Astrocyte (in vitro differentiated cells and primary cell): ENCODE measurements around the gene CCHCR1.

Experiments used
- CTCF ChIP-seq: IDR thresholded peaks from 2 replicates; pipeline ENCODE4 v1.5.1; 2011; ENCODE audit warnings: low read depth, mild to moderate bottlenecking, inconsistent platforms, low read length, moderate library complexity; ENCODE audit not compliant: insufficient read depth
- EZH2 ChIP-seq: IDR thresholded peaks from 2 replicates; pipeline ENCODE4 v1.6.1; 2012; ENCODE audit warnings: mild to moderate bottlenecking, low read length, inconsistent platforms; ENCODE audit not compliant: insufficient read depth

- no peak for TF ChIP-seq CTCF
- no peak for TF ChIP-seq EZH2
Measured at GRCh38 chr6:31172973-31173384, 15.4 kb upstream of the CCHCR1 start.
